GM18858 (cell line): ENCODE data around the gene MAB21L2.

Source experiments
- ATAC-seq: cut with Tn5 transposase; IDR thresholded peaks from one replicate; pipeline ENCODE4 v1.9.1; 2021; ENCODE audit not compliant: unreplicated experiment

The MAB21L2 gene

DNA sequence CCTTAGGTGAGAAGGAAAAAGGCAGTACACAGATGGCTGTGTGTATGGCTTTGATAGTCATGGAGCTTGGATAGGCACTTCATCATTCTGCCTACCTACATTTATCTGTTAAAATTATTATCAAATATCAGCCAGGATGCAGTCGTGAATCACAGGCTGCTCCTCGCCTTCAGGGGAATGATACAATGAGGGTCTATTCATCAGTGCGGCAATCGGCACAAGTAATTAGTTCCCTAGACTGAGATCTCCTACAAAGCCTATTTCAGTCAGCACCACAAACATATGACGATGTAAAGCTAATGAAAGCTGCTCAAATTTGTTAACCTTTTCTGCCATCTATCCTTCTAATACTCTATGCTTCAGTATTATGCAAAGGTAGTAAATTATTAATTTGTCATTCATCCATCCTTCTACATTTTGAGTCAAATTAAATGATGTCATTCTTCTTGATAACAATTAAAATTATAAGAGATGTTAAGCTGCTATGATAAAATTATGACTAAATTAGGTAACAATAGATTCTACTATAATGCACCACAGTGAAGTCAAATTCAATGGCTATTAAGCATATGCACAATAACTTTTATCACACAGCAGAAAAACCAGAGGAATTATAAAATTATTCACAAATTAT is 19.0 kb downstream of the MAB21L2 start:
- ATAC-seq, result no peak

DNA sequence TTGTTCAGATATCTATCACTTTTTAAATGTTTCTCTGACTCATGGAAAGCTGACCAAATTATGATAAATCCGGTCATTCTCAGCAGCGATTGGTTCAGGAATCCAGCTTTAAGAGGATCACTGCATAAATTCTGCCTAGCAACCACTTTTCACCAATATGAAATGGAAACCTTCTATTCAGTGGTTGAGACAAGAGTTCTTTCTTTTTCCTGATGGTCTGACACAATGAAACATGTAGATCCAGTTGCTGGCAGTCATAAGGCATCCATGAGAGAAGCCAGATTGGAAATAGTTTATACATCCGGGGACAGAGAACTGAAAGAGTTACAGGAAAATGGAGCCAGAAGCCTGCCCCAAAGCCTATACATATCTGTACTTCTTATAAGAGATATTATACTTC is 27.2 kb downstream of the MAB21L2 start:
- ATAC-seq, result no peak

DNA sequence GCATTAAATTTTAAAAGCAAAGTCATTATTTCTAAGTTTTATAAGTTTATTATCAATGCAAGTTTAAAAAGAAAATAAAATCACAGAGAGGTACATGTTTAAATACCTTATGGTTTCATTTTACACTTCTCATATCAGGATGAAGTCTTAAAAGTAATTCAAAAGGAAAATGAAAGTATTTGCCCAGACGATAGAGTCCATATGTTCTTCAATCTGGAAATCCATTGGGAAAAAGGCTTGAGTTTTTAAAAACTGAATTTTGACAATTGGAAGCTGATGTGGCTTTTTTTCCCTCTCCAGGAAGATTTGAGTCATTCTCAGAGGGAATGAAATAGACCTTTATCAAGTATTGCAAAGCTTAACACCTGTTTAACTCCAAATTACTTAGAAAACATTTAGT is 37.1 kb downstream of the MAB21L2 start:
- peak; percentile 47 for ATAC-seq

DNA sequence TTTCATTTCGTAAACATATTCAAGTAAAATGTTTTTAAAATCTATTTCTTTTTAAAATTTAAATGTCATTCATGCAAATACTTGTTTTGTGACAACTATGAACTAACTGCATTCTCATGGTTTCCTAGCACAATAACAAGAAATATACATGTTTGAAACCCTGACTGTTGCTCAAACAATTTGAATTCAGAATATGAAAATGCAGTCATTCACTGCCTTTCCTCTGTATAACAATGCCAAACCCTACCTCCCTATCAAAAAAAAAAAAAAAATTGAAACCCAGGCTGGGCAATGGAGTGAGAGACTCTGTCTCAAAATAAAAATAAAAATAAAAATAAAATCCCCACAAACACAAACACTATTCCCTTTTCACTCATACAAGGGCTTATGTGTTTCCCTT is 42.1 kb downstream of the MAB21L2 start:
- no peak for ATAC-seq

- no peak for ATAC-seq
Measured at GRCh38 chr4:150625033-150625432, 43.1 kb downstream of the MAB21L2 start.

DNA sequence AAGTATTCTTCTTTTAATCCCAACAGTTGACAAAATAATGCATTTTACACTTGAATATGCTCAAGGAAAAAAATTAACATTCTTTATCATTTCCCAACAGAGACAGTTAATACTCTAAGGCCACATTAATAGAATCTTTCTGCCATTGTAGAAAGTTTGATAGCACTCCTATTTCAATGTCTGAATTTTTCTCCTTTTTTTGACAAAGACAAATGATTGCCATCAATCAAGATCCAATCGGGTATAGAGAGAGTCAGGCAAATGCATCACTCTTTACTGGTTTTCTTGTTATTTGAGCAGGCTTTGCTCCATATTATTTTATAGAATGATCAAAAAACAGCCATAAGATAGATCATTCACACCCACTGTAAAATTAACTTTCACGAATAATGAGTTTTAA is 46.1 kb downstream of the MAB21L2 start:
- ATAC-seq, result no peak

DNA sequence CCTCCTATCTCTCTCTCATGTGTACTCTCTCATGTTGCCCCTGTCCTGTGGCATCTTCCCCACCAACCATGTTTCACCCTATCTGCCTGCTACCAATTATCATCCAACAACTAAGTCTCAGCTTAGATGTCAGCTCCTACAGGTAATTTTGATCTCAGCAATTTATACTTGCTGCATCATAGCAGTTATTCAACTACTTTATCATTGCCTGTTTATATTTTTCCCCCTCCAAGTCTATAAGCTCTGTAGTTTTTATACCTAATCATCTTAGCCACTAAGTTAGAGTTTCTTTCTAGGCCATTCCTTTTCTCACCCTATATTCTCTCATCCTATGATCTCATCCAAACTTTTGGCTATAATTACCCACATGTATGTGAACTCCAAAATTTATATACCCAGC is 50.7 kb downstream of the MAB21L2 start:
- ATAC-seq, result no peak
